ENCODE measurements around the gene CAPN11.
"Not testable (repeated sequence)": the region's sequence is repeated elsewhere in the genome, so short reads cannot be mapped to it uniquely, and the experiment has no call there.

Gene CAPN11

DNA sequence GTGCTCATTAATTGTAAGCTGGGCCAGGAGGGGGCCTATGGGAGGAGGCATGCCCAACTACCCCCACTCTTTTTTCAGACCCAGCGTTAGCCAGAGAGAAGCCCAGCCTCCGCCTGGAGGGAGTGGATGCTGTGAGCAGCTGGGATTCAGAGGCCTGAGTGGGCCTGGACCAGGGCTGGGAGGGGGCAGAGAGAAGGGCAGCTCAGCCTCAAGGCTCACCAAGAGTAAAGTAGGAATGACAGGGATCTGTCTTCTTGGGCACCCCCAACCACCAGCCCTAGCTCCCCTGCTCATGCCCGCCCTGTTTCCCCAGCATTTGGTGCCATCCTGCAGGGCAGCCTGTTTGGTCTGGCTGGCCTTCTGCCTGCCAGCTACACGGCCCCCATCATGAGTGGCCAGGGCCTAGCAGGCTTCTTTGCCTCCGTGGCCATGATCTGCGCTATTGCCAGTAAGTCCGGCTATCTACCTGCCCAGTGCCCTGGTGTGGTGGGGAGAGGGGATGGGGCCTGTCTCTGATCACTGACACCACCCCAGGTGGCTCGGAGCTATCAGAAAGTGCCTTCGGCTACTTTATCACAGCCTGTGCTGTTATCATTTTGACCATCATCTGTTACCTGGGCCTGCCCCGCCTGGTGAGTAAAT is 71.5 kb downstream of the CAPN11 start:
- no peak for FAIRE-seq

DNA sequence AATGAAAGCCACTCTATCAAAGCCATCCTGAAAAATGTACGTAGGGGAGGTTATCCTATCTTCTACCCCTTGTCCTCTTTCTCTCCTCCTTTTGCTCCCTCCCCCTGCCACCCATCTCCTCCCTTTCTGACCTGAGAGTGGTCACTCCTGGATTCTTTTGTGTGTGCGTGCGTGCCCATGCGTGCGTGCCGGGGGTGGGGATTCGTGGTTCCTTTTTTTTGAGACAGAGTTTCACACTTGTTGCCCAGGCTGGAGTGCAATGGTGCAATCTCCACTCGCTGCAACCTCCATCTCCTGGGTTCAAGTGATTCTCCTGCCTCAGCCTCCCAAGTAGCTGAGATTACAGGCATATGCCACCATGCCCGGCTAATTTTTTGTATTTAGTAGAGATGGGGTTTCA is 72.8 kb downstream of the CAPN11 start:
- FAIRE-seq = not testable (repeated sequence)

DNA sequence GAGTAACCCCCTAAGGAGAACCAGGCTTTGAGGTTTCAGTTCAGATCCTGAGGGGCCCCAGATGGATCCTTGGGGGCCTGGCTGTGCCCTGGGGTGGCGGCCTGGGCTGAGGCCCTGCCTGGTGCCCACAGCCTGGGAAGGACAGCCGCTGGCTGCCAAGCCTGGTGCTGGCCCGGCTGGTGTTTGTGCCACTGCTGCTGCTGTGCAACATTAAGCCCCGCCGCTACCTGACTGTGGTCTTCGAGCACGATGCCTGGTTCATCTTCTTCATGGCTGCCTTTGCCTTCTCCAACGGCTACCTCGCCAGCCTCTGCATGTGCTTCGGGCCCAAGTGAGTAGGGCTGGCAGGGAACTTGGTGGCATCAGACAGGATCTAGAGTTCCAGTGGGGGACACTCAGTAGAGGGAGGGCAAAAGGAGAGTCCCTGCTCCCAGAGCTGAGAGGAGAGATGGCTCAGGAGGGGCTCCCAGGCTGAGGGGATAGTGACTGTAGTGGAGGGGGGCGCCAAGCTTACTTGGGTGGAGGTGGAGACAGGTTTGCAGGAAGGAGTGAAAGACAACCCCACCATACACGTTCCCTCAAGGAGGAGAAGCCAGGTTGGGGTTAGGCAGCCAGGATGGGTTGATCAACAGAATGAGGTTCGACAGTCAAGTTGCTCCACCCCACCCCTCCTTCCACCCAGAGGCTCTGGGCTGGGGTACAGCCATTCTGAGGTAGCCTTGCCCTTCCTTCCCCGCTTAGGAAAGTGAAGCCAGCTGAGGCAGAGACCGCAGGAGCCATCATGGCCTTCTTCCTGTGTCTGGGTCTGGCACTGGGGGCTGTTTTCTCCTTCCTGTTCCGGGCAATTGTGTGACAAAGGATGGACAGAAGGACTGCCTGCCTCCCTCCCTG is 74.3 kb downstream of the CAPN11 start:
- FAIRE-seq = no peak

DNA sequence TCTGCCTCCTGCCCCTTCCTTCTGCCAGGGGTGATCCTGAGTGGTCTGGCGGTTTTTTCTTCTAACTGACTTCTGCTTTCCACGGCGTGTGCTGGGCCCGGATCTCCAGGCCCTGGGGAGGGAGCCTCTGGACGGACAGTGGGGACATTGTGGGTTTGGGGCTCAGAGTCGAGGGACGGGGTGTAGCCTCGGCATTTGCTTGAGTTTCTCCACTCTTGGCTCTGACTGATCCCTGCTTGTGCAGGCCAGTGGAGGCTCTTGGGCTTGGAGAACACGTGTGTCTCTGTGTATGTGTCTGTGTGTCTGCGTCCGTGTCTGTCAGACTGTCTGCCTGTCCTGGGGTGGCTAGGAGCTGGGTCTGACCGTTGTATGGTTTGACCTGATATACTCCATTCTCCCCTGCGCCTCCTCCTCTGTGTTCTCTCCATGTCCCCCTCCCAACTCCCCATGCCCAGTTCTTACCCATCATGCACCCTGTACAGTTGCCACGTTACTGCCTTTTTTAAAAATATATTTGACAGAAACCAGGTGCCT is 75.0 kb downstream of the CAPN11 start:
- FAIRE-seq = no peak
